Activated T-helper 17 cell treated with anti-CD3 and anti-CD28 coated beads, Interleukin-2, amount 50 U/mL, for 72 hours (primary cell): ENCODE data around the gene PAQR8. TPM values are rescaled to one million over a fixed set of nuclear protein-coding genes. Genes with fewer than 3 reads are reported as not detected.

Experiments used
- ATAC-seq: fragments of 150-1000 bp; cut with Tn5 transposase; replicated peaks from 2 replicates; pipeline ENCODE4 v1.10.0; 2021; ENCODE audit warnings: mild to moderate bottlenecking, moderate library complexity
- H3K27ac Mint-ChIP-seq: one replicate; pipeline ENCODE4 v1.8.0; 2022; ENCODE audit warnings: mixed read lengths
- H3K27me3 Mint-ChIP-seq: one replicate; pipeline ENCODE4 v1.8.0; 2022; ENCODE audit warnings: mixed read lengths
- H3K36me3 Mint-ChIP-seq: one replicate; pipeline ENCODE4 v1.8.0; 2022; ENCODE audit warnings: low read depth, mild to moderate bottlenecking, mixed read lengths
- H3K4me1 Mint-ChIP-seq: one replicate; pipeline ENCODE4 v1.8.0; 2022; ENCODE audit warnings: mixed read lengths
- H3K4me3 Mint-ChIP-seq: one replicate; pipeline ENCODE4 v1.8.0; 2022; ENCODE audit warnings: mild to moderate bottlenecking, mixed read lengths
- H3K9me3 Mint-ChIP-seq: one replicate; pipeline ENCODE4 v1.8.0; 2022; ENCODE audit warnings: mixed read lengths
- total RNA-seq, 2 donors: library from RNA; stranded (reverse); gene quantifications; one replicate each; pipeline ENCODE4 v1.2.3, GENCODE V29; 2022

The PAQR8 gene
- total RNA-seq, 2 donors from 2014 or later: 5.7 to 9.2 TPM

GRCh38 chr6:52399511-52400312 lies 37.8 kb downstream of the PAQR8 start:
- H3K4me1 Mint-ChIP-seq: peaks cover 53% of the 10 kb centered on the region
- H3K27me3 Mint-ChIP-seq: no peaks in the 10 kb centered on the region
- peaks cover 28% of the 10 kb centered on the region for H3K36me3 Mint-ChIP-seq
- peak overlapping the region; percentile 55 for H3K27ac Mint-ChIP-seq
- peak; percentile 42 for ATAC-seq
- peak overlapping the region; percentile 67 for H3K4me3 Mint-ChIP-seq
- H3K9me3 Mint-ChIP-seq: no peaks in the 10 kb centered on the region

- ATAC-seq: no peak
- Mint-ChIP-seq H3K27me3 (no peaks in the 10 kb centered on the region), H3K9me3 (no peaks in the 10 kb centered on the region), H3K4me3 (peak overlapping the region; percentile 67), H3K4me1 (peaks cover 53% of the 10 kb centered on the region), H3K27ac (peak overlapping the region; percentile 67), H3K36me3 (peaks cover 29% of the 10 kb centered on the region)
Measured at GRCh38 chr6:52400313-52401041, 38.5 kb downstream of the PAQR8 start.

- H3K9me3 Mint-ChIP-seq: no peaks in the 10 kb centered on the region
- ATAC-seq: no peak
- peaks cover 28% of the 10 kb centered on the region for H3K36me3 Mint-ChIP-seq
- peaks cover 35% of the 10 kb centered on the region for H3K4me1 Mint-ChIP-seq
- H3K4me3 Mint-ChIP-seq: no peak overlapping the region
- H3K27me3 Mint-ChIP-seq: no peaks in the 10 kb centered on the region
- peak overlapping the region; percentile 25 for H3K27ac Mint-ChIP-seq
Measured at GRCh38 chr6:52403086-52403485, 41.1 kb downstream of the PAQR8 start.

GRCh38 chr6:52403627-52404026 lies 41.7 kb downstream of the PAQR8 start:
- H3K4me1 Mint-ChIP-seq: peaks cover 35% of the 10 kb centered on the region
- no peaks in the 10 kb centered on the region for H3K9me3 Mint-ChIP-seq
- no peak for ATAC-seq
- no peak overlapping the region for H3K4me3 Mint-ChIP-seq
- H3K36me3 Mint-ChIP-seq: peaks cover 28% of the 10 kb centered on the region
- H3K27me3 Mint-ChIP-seq: no peaks in the 10 kb centered on the region
- H3K27ac Mint-ChIP-seq: peak overlapping the region; percentile 25

- Mint-ChIP-seq H3K27ac (no peak overlapping the region), H3K36me3 (peaks cover 28% of the 10 kb centered on the region)
- ATAC-seq: no peak
Measured at GRCh38 chr6:52405243-52405642, 43.3 kb downstream of the PAQR8 start.

GRCh38 chr6:52407467-52407866 lies 45.5 kb downstream of the PAQR8 start:
- no peaks in the 10 kb centered on the region for H3K27me3 Mint-ChIP-seq
- peaks cover 28% of the 10 kb centered on the region for H3K36me3 Mint-ChIP-seq
- ATAC-seq: peak; percentile 46
- peaks cover 16% of the 10 kb centered on the region for H3K4me1 Mint-ChIP-seq
- no peak overlapping the region for H3K27ac Mint-ChIP-seq
- no peak overlapping the region for H3K4me3 Mint-ChIP-seq
- no peaks in the 10 kb centered on the region for H3K9me3 Mint-ChIP-seq

More at GRCh38 chr6:52405243-52405642, 43.3 kb downstream of the PAQR8 start:
- Mint-ChIP-seq H3K4me3 (no peak overlapping the region), H3K27me3 (no peaks in the 10 kb centered on the region), H3K9me3 (no peaks in the 10 kb centered on the region), H3K4me1 (peaks cover 21% of the 10 kb centered on the region)

- peaks cover 12% of the 10 kb centered on the region for H3K4me1 Mint-ChIP-seq
- ATAC-seq: no peak
- no peak overlapping the region for H3K27ac Mint-ChIP-seq
- H3K9me3 Mint-ChIP-seq: no peaks in the 10 kb centered on the region
- peaks cover 9% of the 10 kb centered on the region for H3K36me3 Mint-ChIP-seq
- no peaks in the 10 kb centered on the region for H3K27me3 Mint-ChIP-seq
- no peak overlapping the region for H3K4me3 Mint-ChIP-seq
Measured at GRCh38 chr6:52409499-52409898, 47.5 kb downstream of the PAQR8 start.

GRCh38 chr6:52410979-52411378 lies 49.0 kb downstream of the PAQR8 start:
- H3K36me3 Mint-ChIP-seq: peaks cover 2% of the 10 kb centered on the region
- H3K4me3 Mint-ChIP-seq: no peak overlapping the region
- H3K9me3 Mint-ChIP-seq: no peaks in the 10 kb centered on the region
- no peak overlapping the region for H3K27ac Mint-ChIP-seq
- ATAC-seq: no peak
- H3K27me3 Mint-ChIP-seq: no peaks in the 10 kb centered on the region
- peaks cover 16% of the 10 kb centered on the region for H3K4me1 Mint-ChIP-seq

GRCh38 chr6:52411911-52412310 lies 50.0 kb downstream of the PAQR8 start:
- no peaks in the 10 kb centered on the region for H3K9me3 Mint-ChIP-seq
- ATAC-seq: no peak
- no peaks in the 10 kb centered on the region for H3K36me3 Mint-ChIP-seq
- no peaks in the 10 kb centered on the region for H3K27me3 Mint-ChIP-seq
- H3K27ac Mint-ChIP-seq: no peak overlapping the region
- H3K4me3 Mint-ChIP-seq: no peak overlapping the region
- peaks cover 12% of the 10 kb centered on the region for H3K4me1 Mint-ChIP-seq

- ATAC-seq: no peak
- no peaks in the 10 kb centered on the region for H3K27me3 Mint-ChIP-seq
- H3K4me3 Mint-ChIP-seq: peak overlapping the region; percentile 14
- peaks cover 17% of the 10 kb centered on the region for H3K4me1 Mint-ChIP-seq
- H3K36me3 Mint-ChIP-seq: no peaks in the 10 kb centered on the region
- no peaks in the 10 kb centered on the region for H3K9me3 Mint-ChIP-seq
- H3K27ac Mint-ChIP-seq: no peak overlapping the region
Measured at GRCh38 chr6:52415333-52415732, 53.4 kb downstream of the PAQR8 start.

GRCh38 chr6:52415917-52416628 lies 54.1 kb downstream of the PAQR8 start:
- ATAC-seq: no peak
- H3K4me1 Mint-ChIP-seq: peaks cover 17% of the 10 kb centered on the region
- no peak overlapping the region for H3K27ac Mint-ChIP-seq
- H3K27me3 Mint-ChIP-seq: no peaks in the 10 kb centered on the region
- H3K36me3 Mint-ChIP-seq: no peaks in the 10 kb centered on the region
- H3K9me3 Mint-ChIP-seq: no peaks in the 10 kb centered on the region
- peak overlapping the region; percentile 14 for H3K4me3 Mint-ChIP-seq

- no peaks in the 10 kb centered on the region for H3K9me3 Mint-ChIP-seq
- H3K27ac Mint-ChIP-seq: no peak overlapping the region
- H3K27me3 Mint-ChIP-seq: no peaks in the 10 kb centered on the region
- H3K4me3 Mint-ChIP-seq: no peak overlapping the region
- H3K36me3 Mint-ChIP-seq: no peaks in the 10 kb centered on the region
- H3K4me1 Mint-ChIP-seq: peaks cover 17% of the 10 kb centered on the region
- no peak for ATAC-seq
Measured at GRCh38 chr6:52416629-52417151, 54.7 kb downstream of the PAQR8 start.

GRCh38 chr6:52417675-52418111 lies 55.7 kb downstream of the PAQR8 start:
- peaks cover 13% of the 10 kb centered on the region for H3K4me1 Mint-ChIP-seq
- no peak for ATAC-seq
- no peak overlapping the region for H3K27ac Mint-ChIP-seq
- H3K27me3 Mint-ChIP-seq: no peaks in the 10 kb centered on the region
- no peaks in the 10 kb centered on the region for H3K9me3 Mint-ChIP-seq
- H3K36me3 Mint-ChIP-seq: no peaks in the 10 kb centered on the region
- H3K4me3 Mint-ChIP-seq: no peak overlapping the region

- Mint-ChIP-seq H3K27ac (no peak overlapping the region), H3K4me1 (peaks cover 10% of the 10 kb centered on the region), H3K27me3 (no peaks in the 10 kb centered on the region), H3K4me3 (no peak overlapping the region), H3K9me3 (no peaks in the 10 kb centered on the region), H3K36me3 (no peaks in the 10 kb centered on the region)
- no peak for ATAC-seq
Measured at GRCh38 chr6:52418606-52419005, 56.7 kb downstream of the PAQR8 start.
